HEK293 (cell line): ENCODE data around the gene ZC3H10.

ENCODE experiments used
- CTCF ChIA-PET: fragments of 350-600 bp; formaldehyde crosslinking; extraction: SDS; loops from one replicate; lab custom pipeline; 2021; ENCODE audit warnings: antibody characterized with exemption; lab: Yijun Ruan, JAX
- POLR2A ChIA-PET: fragments of 300-600 bp; formaldehyde crosslinking; extraction: SDS; loops from one replicate; lab custom pipeline; 2020; ENCODE audit warnings: antibody characterized with exemption, inconsistent platforms; lab: Yijun Ruan, JAX
- H3K27ac ChIP-seq: fragments of 200-500 bp; sonication (Bioruptor generic); 2 replicates; pipeline ENCODE4 v1.5.1; 2014; ENCODE audit warnings: low read depth, low read length, control low read depth, inconsistent platforms; ENCODE audit errors: extremely low read depth
- H3K36me3 ChIP-seq, 2 experiments: fragments of 200-500 bp in 1 of 2; sonication (Bioruptor generic) in 1 of 2; 1 replicate in 1 of 2; 2 replicates in 1 of 2; pipeline ENCODE4 v1.5.1; 2014 to 2017; ENCODE audit warnings: inconsistent platforms in 2 of 2, low read length in 2 of 2; ENCODE audit not compliant: control insufficient read depth in 2 of 2, insufficient read depth in 1 of 2
- H3K4me1 ChIP-seq: fragments of 200-500 bp; sonication (Bioruptor generic); 2 replicates; pipeline ENCODE4 v1.5.1; 2014; ENCODE audit warnings: mild to moderate bottlenecking, low read length, inconsistent platforms; ENCODE audit not compliant: control insufficient read depth, insufficient read depth
- H3K4me3 ChIP-seq: 2 replicates; pipeline ENCODE4 v1.5.1; 2011; ENCODE audit warnings: low read depth, mild to moderate bottlenecking, control low read depth, low read length, moderate library complexity
- H3K9me3 ChIP-seq: fragments of 200-500 bp; sonication (Bioruptor generic); 2 replicates; pipeline ENCODE4 v1.5.1; 2014; ENCODE audit warnings: low read depth, low read length, inconsistent platforms; ENCODE audit not compliant: control insufficient read depth, insufficient read depth
- GFI1B ChIP-seq: fragments of 450-650 bp; formaldehyde crosslinking; IDR thresholded peaks from 2 replicates; pipeline ENCODE4 v1.5.1; 2016; ENCODE audit warnings: missing biosample characterization, missing genetic modification characterization
- GLIS1 ChIP-seq: fragments of 450-650 bp; formaldehyde crosslinking; IDR thresholded peaks from 2 replicates; pipeline ENCODE4 v1.5.1; 2016; ENCODE audit warnings: missing biosample characterization, missing genetic modification characterization
- IKZF3 ChIP-seq: fragments of 450-650 bp; IDR thresholded peaks from 2 replicates; pipeline ENCODE4 v1.5.0; 2018; ENCODE audit warnings: missing biosample characterization, mild to moderate bottlenecking, missing genetic modification characterization, moderate library complexity
- KLF1 ChIP-seq: fragments of 450-650 bp; formaldehyde crosslinking; IDR thresholded peaks from 2 replicates; pipeline ENCODE4 v1.5.1; 2016; ENCODE audit warnings: missing biosample characterization, missing genetic modification characterization
- PATZ1 ChIP-seq: fragments of 450-650 bp; formaldehyde crosslinking; IDR thresholded peaks from 2 replicates; pipeline ENCODE4 v1.5.1; 2016; ENCODE audit warnings: missing biosample characterization, missing genetic modification characterization
- SCRT1 ChIP-seq: fragments of 450-650 bp; formaldehyde crosslinking; IDR thresholded peaks from 2 replicates; pipeline ENCODE4 v1.5.1; 2016; ENCODE audit warnings: missing biosample characterization, missing genetic modification characterization, borderline replicate concordance
- SCRT2 ChIP-seq: fragments of 450-650 bp; formaldehyde crosslinking; IDR thresholded peaks from 2 replicates; pipeline ENCODE4 v1.5.1; 2016; ENCODE audit warnings: missing biosample characterization, missing genetic modification characterization
- YY1 ChIP-seq: fragments of 450-650 bp; formaldehyde crosslinking; IDR thresholded peaks from 2 replicates; pipeline ENCODE4 v1.5.1; 2018; ENCODE audit warnings: missing biosample characterization, missing genetic modification characterization
- YY2 ChIP-seq: fragments of 450-650 bp; formaldehyde crosslinking; IDR thresholded peaks from 2 replicates; pipeline ENCODE4 v1.5.1; 2016; ENCODE audit warnings: missing biosample characterization, missing genetic modification characterization
- ZBTB20 ChIP-seq: fragments of 450-650 bp; formaldehyde crosslinking; IDR thresholded peaks from 2 replicates; pipeline ENCODE4 v1.5.1; 2016; ENCODE audit warnings: missing biosample characterization, missing genetic modification characterization
- ZFHX2 ChIP-seq: fragments of 450-650 bp; formaldehyde crosslinking; conservative IDR thresholded peaks from 2 replicates; pipeline ENCODE4 v1.5.1; 2016; ENCODE audit warnings: missing biosample characterization, missing genetic modification characterization
- ZNF121 ChIP-seq: fragments of 450-650 bp; formaldehyde crosslinking; IDR thresholded peaks from 2 replicates; pipeline ENCODE4 v1.5.1; 2016; ENCODE audit warnings: missing biosample characterization, missing genetic modification characterization
- ZNF132 ChIP-seq: fragments of 450-650 bp; formaldehyde crosslinking; IDR thresholded peaks from 2 replicates; pipeline ENCODE4 v1.5.1; 2017; ENCODE audit warnings: missing biosample characterization, missing genetic modification characterization, borderline replicate concordance
- ZNF398 ChIP-seq: fragments of 450-650 bp; formaldehyde crosslinking; IDR thresholded peaks from 2 replicates; pipeline ENCODE4 v1.5.1; 2017; ENCODE audit warnings: missing biosample characterization, missing genetic modification characterization
- ZNF426 ChIP-seq: fragments of 450-650 bp; formaldehyde crosslinking; IDR thresholded peaks from 2 replicates; pipeline ENCODE4 v1.5.1; 2017; ENCODE audit warnings: missing biosample characterization, missing genetic modification characterization, mild to moderate bottlenecking, inconsistent platforms, moderate library complexity
- ZNF623 ChIP-seq: fragments of 450-650 bp; formaldehyde crosslinking; IDR thresholded peaks from 2 replicates; pipeline ENCODE4 v1.5.1; 2016; ENCODE audit warnings: missing biosample characterization, missing genetic modification characterization
- ZNF629 ChIP-seq: fragments of 450-650 bp; formaldehyde crosslinking; IDR thresholded peaks from 2 replicates; pipeline ENCODE4 v1.5.1; 2017; ENCODE audit warnings: missing biosample characterization, missing genetic modification characterization
- ZNF76 ChIP-seq: fragments of 450-650 bp; formaldehyde crosslinking; IDR thresholded peaks from 2 replicates; pipeline ENCODE4; 2016; ENCODE audit warnings: low read depth, missing biosample characterization, missing genetic modification characterization, borderline replicate concordance
- ZNF843 ChIP-seq: fragments of 450-650 bp; formaldehyde crosslinking; IDR thresholded peaks from 2 replicates; pipeline ENCODE4 v1.5.1; 2016; ENCODE audit warnings: missing biosample characterization, missing genetic modification characterization
- ZSCAN18 ChIP-seq: fragments of 450-650 bp; formaldehyde crosslinking; IDR thresholded peaks from 2 replicates; pipeline ENCODE4 v1.5.1; 2016; ENCODE audit warnings: missing biosample characterization, missing genetic modification characterization
- ZSCAN30 ChIP-seq: fragments of 450-650 bp; IDR thresholded peaks from 2 replicates; pipeline ENCODE4 v1.5.1; 2018; ENCODE audit warnings: missing biosample characterization, mild to moderate bottlenecking, missing genetic modification characterization, moderate library complexity
- ZXDB ChIP-seq: fragments of 450-650 bp; formaldehyde crosslinking; IDR thresholded peaks from 2 replicates; pipeline ENCODE4 v1.5.1; 2016; ENCODE audit warnings: missing biosample characterization, missing genetic modification characterization
- TF ChIP-seq, protein P1 (sequence below): fragments of 450-650 bp; formaldehyde crosslinking; IDR thresholded peaks from 2 replicates; pipeline ENCODE4 v1.5.1; 2016; ENCODE audit warnings: missing biosample characterization, missing genetic modification characterization
- TF ChIP-seq, protein P2 (sequence below): fragments of 450-650 bp; formaldehyde crosslinking; IDR thresholded peaks from 2 replicates; pipeline ENCODE4 v1.5.1; 2016; ENCODE audit warnings: missing biosample characterization, missing genetic modification characterization

ZC3H10 gene

DNA sequence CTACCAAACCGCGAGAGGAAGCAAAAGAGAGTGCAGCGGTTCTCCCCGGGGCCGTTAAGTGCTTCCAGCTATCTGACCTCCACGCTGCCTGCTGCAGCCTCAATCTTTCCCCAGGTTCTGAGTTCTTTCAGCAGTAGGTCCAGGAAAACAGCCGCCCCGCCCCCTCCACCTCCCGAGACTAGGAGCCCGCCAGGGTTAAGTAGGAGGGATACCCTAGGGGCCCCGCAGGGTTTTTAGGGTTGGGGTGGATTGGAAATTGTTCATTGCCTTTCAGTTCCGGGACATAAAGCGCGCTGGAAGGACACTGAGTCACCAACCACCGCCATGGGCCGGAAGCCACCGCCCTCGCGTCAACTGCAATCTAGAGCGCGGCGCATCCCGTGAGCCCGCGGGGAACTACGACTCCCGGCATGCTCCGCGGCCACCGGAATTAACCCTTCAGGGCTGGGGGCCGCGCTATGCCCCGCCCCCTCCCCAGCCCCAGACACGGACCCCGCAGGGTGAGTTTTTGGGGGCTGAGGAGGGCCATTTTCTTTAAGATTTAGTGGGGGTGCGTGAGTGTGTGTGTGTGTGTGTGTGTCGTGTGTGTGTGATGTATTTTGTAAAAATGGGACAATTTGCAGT is 34.2 kb downstream of the ZC3H10 start, which contains the start of gene MYL6B (continued):
- peak; percentile 78 for TF ChIP-seq YY1
- peak; percentile 81 for TF ChIP-seq ZNF629 (tag by site-specific recombination)
- TF ChIP-seq GFI1B (tag by site-specific recombination) = no peak; the same call in 1 of the 2 replicates
- TF ChIP-seq SCRT2 (tag by site-specific recombination) = no peak
- TF ChIP-seq YY2 (tag by site-specific recombination) = peak; percentile 74
- TF ChIP-seq ZSCAN30 = peak; percentile 32; the same call in 1 of the 2 replicates
- peak; percentile 100 for TF ChIP-seq PATZ1 (tag by site-specific recombination)
- TF ChIP-seq, protein P1, sequence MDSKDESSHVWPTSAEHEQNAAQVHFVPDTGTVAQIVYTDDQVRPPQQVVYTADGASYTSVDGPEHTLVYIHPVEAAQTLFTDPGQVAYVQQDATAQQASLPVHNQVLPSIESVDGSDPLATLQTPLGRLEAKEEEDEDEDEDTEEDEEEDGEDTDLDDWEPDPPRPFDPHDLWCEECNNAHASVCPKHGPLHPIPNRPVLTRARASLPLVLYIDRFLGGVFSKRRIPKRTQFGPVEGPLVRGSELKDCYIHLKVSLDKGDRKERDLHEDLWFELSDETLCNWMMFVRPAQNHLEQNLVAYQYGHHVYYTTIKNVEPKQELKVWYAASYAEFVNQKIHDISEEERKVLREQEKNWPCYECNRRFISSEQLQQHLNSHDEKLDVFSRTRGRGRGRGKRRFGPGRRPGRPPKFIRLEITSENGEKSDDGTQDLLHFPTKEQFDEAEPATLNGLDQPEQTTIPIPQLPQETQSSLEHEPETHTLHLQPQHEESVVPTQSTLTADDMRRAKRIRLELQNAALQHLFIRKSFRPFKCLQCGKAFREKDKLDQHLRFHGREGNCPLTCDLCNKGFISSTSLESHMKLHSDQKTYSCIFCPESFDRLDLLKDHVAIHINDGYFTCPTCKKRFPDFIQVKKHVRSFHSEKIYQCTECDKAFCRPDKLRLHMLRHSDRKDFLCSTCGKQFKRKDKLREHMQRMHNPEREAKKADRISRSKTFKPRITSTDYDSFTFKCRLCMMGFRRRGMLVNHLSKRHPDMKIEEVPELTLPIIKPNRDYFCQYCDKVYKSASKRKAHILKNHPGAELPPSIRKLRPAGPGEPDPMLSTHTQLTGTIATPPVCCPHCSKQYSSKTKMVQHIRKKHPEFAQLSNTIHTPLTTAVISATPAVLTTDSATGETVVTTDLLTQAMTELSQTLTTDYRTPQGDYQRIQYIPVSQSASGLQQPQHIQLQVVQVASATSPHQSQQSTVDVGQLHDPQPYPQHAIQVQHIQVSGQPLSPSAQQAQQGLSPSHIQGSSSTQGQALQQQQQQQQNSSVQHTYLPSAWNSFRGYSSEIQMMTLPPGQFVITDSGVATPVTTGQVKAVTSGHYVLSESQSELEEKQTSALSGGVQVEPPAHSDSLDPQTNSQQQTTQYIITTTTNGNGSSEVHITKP (tag by site-specific recombination) = peak; percentile 70
- 0 out of 2 replicates have a peak, but pooled peaks have one; percentile 23 for TF ChIP-seq ZNF623 (tag by site-specific recombination)
- TF ChIP-seq ZSCAN18 = 0 out of 2 replicates have a peak, but pooled peaks have one; percentile 27
- peak; percentile 63 for TF ChIP-seq ZFHX2 (tag by site-specific recombination)
- peak; percentile 78 for TF ChIP-seq KLF1 (tag by site-specific recombination)

DNA sequence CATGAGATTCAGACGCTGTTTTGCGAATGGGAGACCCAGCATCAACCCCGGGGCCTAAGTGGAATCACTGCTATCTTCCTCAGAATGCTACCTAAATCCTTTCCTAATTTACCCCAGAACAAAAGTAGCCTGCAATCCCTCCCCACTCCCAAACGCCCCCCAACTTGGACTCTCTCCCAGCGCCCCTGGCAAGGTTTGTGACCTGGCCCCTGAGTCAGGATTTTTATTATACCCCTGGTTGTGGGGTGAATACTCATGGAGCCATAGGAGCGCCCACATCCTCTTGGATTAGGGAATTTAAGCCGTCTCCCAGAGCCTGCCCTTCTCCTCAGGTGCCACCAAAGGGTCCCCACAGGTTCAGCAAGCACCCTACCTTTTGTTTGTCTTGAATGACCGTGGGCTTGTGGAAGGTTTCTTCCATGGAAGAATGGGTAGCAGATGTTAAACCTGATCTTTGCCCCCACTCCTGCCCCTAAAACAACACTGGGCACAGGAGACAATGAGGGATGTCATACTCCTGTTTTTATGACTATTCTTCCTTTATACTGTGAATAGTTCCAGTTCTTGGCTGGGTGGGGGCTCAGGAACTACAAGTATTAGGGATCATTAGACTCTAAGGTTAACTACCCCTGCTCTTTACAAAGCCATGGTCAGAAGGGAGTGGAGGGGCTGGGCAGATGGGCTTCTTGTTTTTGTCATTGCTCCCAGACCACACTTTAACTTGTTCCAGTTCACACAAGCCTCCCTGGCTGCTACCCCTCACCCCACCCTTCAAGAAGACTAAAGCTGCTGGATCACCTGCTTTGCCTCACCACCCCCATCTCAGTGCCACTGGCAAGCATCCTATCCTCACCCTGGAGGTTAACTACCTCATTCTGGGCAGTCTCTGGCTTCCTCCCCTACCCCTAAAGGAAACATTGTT is 35.0 kb downstream of the ZC3H10 start:
- Histone ChIP-seq H3K36me3 (peaks cover 4 to 21% of the 10 kb centered on the region in 2 experiments), H3K9me3 (no peaks in the 10 kb centered on the region), H3K4me1 (no peaks in the 10 kb centered on the region; the same call in 1 of the 2 replicates), H3K27ac (peak overlapping the region; percentile 32; the same call in 1 of the 2 replicates), H3K4me3 (peak overlapping the region; percentile 46)
- ChIA-PET POLR2A (interaction anchor here (1.8 kb wide), 1 partner anchor 25 kb away, joined by 18 read pairs; the partner anchor contains the start of gene ESYT1), CTCF (no interaction called here)
- no peak for TF ChIP-seq ZXDB (tag by site-specific recombination)
- TF ChIP-seq ZNF398 (tag by site-specific recombination) = no peak
- TF ChIP-seq ZBTB20 = peak; percentile 9
- TF ChIP-seq ZNF843 (tag by site-specific recombination) = no peak
- no peak for TF ChIP-seq ZNF76 (tag by site-specific recombination)
- 0 out of 2 replicates have a peak, but pooled peaks have one; percentile 12 for TF ChIP-seq IKZF3
- TF ChIP-seq, protein P2, sequence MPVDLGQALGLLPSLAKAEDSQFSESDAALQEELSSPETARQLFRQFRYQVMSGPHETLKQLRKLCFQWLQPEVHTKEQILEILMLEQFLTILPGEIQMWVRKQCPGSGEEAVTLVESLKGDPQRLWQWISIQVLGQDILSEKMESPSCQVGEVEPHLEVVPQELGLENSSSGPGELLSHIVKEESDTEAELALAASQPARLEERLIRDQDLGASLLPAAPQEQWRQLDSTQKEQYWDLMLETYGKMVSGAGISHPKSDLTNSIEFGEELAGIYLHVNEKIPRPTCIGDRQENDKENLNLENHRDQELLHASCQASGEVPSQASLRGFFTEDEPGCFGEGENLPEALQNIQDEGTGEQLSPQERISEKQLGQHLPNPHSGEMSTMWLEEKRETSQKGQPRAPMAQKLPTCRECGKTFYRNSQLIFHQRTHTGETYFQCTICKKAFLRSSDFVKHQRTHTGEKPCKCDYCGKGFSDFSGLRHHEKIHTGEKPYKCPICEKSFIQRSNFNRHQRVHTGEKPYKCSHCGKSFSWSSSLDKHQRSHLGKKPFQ (tag by site-specific recombination) = peak; percentile 66
- TF ChIP-seq GLIS1 = peak; percentile 44; the same call in 1 of the 2 replicates
- TF ChIP-seq ZNF121 (tag by site-specific recombination) = no peak
- TF ChIP-seq ZNF426 (tag by site-specific recombination) = no peak
- TF ChIP-seq ZNF132 (tag by site-specific recombination) = no peak
- no peak for TF ChIP-seq SCRT1 (tag by site-specific recombination)
